ENCODE results near the gene CRYBB1. TPM values are rescaled to one million over a fixed set of nuclear protein-coding genes. Genes with fewer than 3 reads are reported as not detected.

Gene CRYBB1
- total RNA-seq, 1 experiment from 2014 or later = not detected

DNA sequence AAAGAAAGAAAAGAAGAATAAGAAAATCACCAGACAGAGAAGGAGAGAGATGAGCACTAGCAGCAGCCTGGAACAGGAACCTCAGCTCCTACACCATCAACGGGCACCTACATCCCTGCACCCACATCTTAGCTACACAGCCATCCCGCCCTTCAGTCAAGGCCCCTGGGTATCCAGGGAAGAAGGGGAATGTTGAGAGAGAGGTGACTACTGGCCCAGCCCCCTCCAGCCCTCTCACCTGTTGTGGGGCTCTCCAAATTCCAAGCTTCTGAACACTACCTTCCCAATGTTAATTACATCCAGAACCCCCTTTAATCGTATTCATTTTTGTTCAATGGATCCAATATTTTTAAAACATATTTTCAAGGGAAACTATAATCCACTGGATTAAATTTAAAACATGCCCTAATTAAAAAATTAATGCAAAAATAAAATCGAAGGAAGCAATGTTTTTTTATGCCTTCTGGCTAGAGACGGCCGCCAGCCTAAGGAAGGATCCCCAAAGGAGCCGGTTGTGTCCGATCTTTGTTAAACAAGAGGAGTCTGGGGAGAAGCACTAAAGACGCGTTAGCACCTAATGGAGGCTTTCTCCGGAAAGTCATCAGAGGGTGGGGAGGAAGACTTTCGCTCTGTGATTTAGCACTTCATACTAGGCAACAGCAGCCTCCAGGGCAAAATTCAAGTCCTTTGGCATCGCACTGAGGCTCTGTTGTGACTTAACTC, 37.4 kb downstream of the CRYBB1 start:
- Mint-ChIP-seq H3K27ac (ENCODE audit: unreplicated experiment) (no peak overlapping the region), H3K27me3 (ENCODE audit: unreplicated experiment) (no peaks in the 10 kb centered on the region), H3K36me3 (ENCODE audit: insufficient read depth, unreplicated experiment) (no peaks in the 10 kb centered on the region), H3K4me3 (ENCODE audit: low read depth, unreplicated experiment) (no peak overlapping the region), H3K4me1 (ENCODE audit: low read depth, unreplicated experiment) (no peaks in the 10 kb centered on the region), H3K9me3 (ENCODE audit: low read depth, unreplicated experiment) (no peaks in the 10 kb centered on the region)
- no TSS peak for BruUV-seq (replicated peaks)
- CTCF ChIA-PET = no interaction called here
- intact Hi-C loops (cut with micrococcal nuclease; ENCODE audit: unreplicated experiment) = no loop called here
- DNase-seq = no peak
- TF ChIP-seq CTCF (IDR thresholded peaks at IDR 0.05; ENCODE audit: unreplicated experiment) = no peak

GRCh38 chr22:26579331-26579886, 38.4 kb downstream of the CRYBB1 start:
- Mint-ChIP-seq H3K36me3 (ENCODE audit: insufficient read depth, unreplicated experiment) (no peaks in the 10 kb centered on the region), H3K9me3 (ENCODE audit: low read depth, unreplicated experiment) (no peaks in the 10 kb centered on the region), H3K4me3 (ENCODE audit: low read depth, unreplicated experiment) (no peak overlapping the region), H3K27ac (ENCODE audit: unreplicated experiment) (no peak overlapping the region), H3K27me3 (ENCODE audit: unreplicated experiment) (no peaks in the 10 kb centered on the region), H3K4me1 (ENCODE audit: low read depth, unreplicated experiment) (no peaks in the 10 kb centered on the region)
- CTCF ChIA-PET = no interaction called here
- intact Hi-C loops (cut with micrococcal nuclease; ENCODE audit: unreplicated experiment) = no loop called here
- TF ChIP-seq CTCF (IDR thresholded peaks at IDR 0.05; ENCODE audit: unreplicated experiment) = no peak
- no TSS peak for BruUV-seq (replicated peaks)
- DNase-seq = no peak

GRCh38 chr22:26577081-26577480, 40.7 kb downstream of the CRYBB1 start:
- Mint-ChIP-seq H3K9me3 (ENCODE audit: low read depth, unreplicated experiment) (no peaks in the 10 kb centered on the region), H3K4me1 (ENCODE audit: low read depth, unreplicated experiment) (no peaks in the 10 kb centered on the region), H3K36me3 (ENCODE audit: insufficient read depth, unreplicated experiment) (no peaks in the 10 kb centered on the region), H3K27me3 (ENCODE audit: unreplicated experiment) (no peaks in the 10 kb centered on the region), H3K4me3 (ENCODE audit: low read depth, unreplicated experiment) (no peak overlapping the region), H3K27ac (ENCODE audit: unreplicated experiment) (no peak overlapping the region)
- intact Hi-C loops (cut with micrococcal nuclease; ENCODE audit: unreplicated experiment) = no loop called here
- no TSS peak for BruUV-seq (replicated peaks)
- DNase-seq = no peak
- CTCF ChIA-PET = interaction anchor here (0.6 to 0.9 kb wide), 3 partner anchors 35 to 94 kb away, joined by 3 to 7 read pairs (median 4); partner anchors contain the start of genes HPS4 and SRRD
- TF ChIP-seq CTCF (IDR thresholded peaks at IDR 0.05; ENCODE audit: unreplicated experiment) = no peak

GRCh38 chr22:26576026-26576680, 41.7 kb downstream of the CRYBB1 start:
- CTCF ChIA-PET = interaction anchor here (0.6 kb wide), 2 partner anchors 47 to 55 kb away, joined by 3 to 4 read pairs; no protein-coding TSS in a partner anchor
- no peak for TF ChIP-seq CTCF (IDR thresholded peaks at IDR 0.05; ENCODE audit: unreplicated experiment)
- no peaks in the 10 kb centered on the region for H3K36me3 Mint-ChIP-seq (ENCODE audit: insufficient read depth, unreplicated experiment)
- no TSS peak for BruUV-seq (replicated peaks)
- H3K27ac Mint-ChIP-seq (ENCODE audit: unreplicated experiment) = no peak overlapping the region
- H3K9me3 Mint-ChIP-seq (ENCODE audit: low read depth, unreplicated experiment) = no peaks in the 10 kb centered on the region
- H3K4me1 Mint-ChIP-seq (ENCODE audit: low read depth, unreplicated experiment) = no peaks in the 10 kb centered on the region
- no peaks in the 10 kb centered on the region for H3K27me3 Mint-ChIP-seq (ENCODE audit: unreplicated experiment)
- DNase-seq = no peak
- H3K4me3 Mint-ChIP-seq (ENCODE audit: low read depth, unreplicated experiment) = no peak overlapping the region
- intact Hi-C loops (cut with micrococcal nuclease; ENCODE audit: unreplicated experiment) = no loop called here
